Caco-2 (cell line): ENCODE measurements around the gene MISP. TPM values are rescaled to one million over a fixed set of nuclear protein-coding genes. Genes with fewer than 3 reads are reported as not detected.

ENCODE experiments used
- BruUV-seq: library from RNA; stranded (reverse); fragments of 400-500 nt; replicated peaks from 2 replicates; lab custom pipeline; 2021; lab: Mats Ljungman, UMichigan
- CTCF ChIA-PET: fragments of 300-600 bp; sonication (Branson Sonifier 250); formaldehyde crosslinking; loops from one replicate; lab custom pipeline; 2022; ENCODE audit warnings: antibody characterized with exemption; lab: Charles Lee
- POLR2A ChIA-PET: fragments of 300-600 bp; sonication (Branson Sonifier 250); formaldehyde crosslinking; loops from one replicate; lab custom pipeline; 2022; ENCODE audit warnings: antibody characterized with exemption; lab: Charles Lee
- DNase-seq, 2 experiments: peaks; one replicate each; pipeline versions ENCODE4 v3.0.0 to v3.0.0-alpha.2; 2020 to 2022
- H3K27me3 ChIP-seq: replicated peaks from 2 replicates; pipeline ENCODE4 v1.6.0; 2011; ENCODE audit warnings: low read length; ENCODE audit not compliant: control insufficient read depth, insufficient read depth
- H3K36me3 ChIP-seq: 2 replicates; pipeline ENCODE4 v1.5.1; 2011; ENCODE audit warnings: low read length; ENCODE audit not compliant: control insufficient read depth, insufficient read depth
- H3K4me1 ChIP-seq: fragments of 250-450 bp; sonication (Bioruptor Pico); 2 replicates; pipeline ENCODE4 v1.5.1; 2020; ENCODE audit warnings: mild to moderate bottlenecking
- H3K4me3 ChIP-seq: 2 replicates; pipeline ENCODE4 v1.5.1; 2011; ENCODE audit warnings: low read depth, mild to moderate bottlenecking, control low read depth, low read length
- H3K9me3 ChIP-seq: fragments of 250-450 bp; sonication (Bioruptor Pico); 2 replicates; pipeline ENCODE4 v1.5.1; 2020; ENCODE audit warnings: mild to moderate bottlenecking, moderate library complexity
- H3K27ac Mint-ChIP-seq: one replicate; pipeline ENCODE4 v1.8.0; 2022; ENCODE audit warnings: mixed read lengths; ENCODE audit not compliant: unreplicated experiment
- H3K27me3 Mint-ChIP-seq: one replicate; pipeline ENCODE4 v1.8.0; 2022; ENCODE audit warnings: mixed read lengths; ENCODE audit not compliant: insufficient read depth, unreplicated experiment
- H3K36me3 Mint-ChIP-seq: one replicate; pipeline ENCODE4 v1.8.0; 2022; ENCODE audit warnings: mild to moderate bottlenecking, mixed read lengths; ENCODE audit not compliant: insufficient read depth, unreplicated experiment
- H3K4me1 Mint-ChIP-seq: one replicate; pipeline ENCODE4 v1.8.0; 2022; ENCODE audit warnings: low read depth, mixed read lengths; ENCODE audit not compliant: unreplicated experiment
- H3K4me3 Mint-ChIP-seq: one replicate; pipeline ENCODE4 v1.8.0; 2022; ENCODE audit warnings: mild to moderate bottlenecking, moderate library complexity, mixed read lengths; ENCODE audit not compliant: unreplicated experiment
- H3K9me3 Mint-ChIP-seq: one replicate; pipeline ENCODE4 v1.8.0; 2022; ENCODE audit warnings: mixed read lengths; ENCODE audit not compliant: unreplicated experiment
- intact Hi-C: fragments of 100-400 bp; cut with micrococcal nuclease; formaldehyde crosslinking; loops from one replicate; pipeline ENCODE4 v1.10.0; 2022; ENCODE audit not compliant: unreplicated experiment
- total RNA-seq: library from RNA; stranded (reverse); gene quantifications from 2 replicates; pipeline ENCODE4 v1.2.3, GENCODE V29; 2022
- TF ChIP-seq, protein P1 (sequence below), 2 experiments: fragments of 200-600 bp in 1 of 2; IDR thresholded peaks; 1 replicate in 1 of 2; 2 replicates in 1 of 2; pipeline versions ENCODE4 v1.5.1 to v1.8.0; 2011 to 2022; ENCODE audit warnings: antibody characterized with exemption in 1 of 2, control low read depth in 1 of 2, inconsistent platforms in 1 of 2, low read depth in 1 of 2, low read length in 1 of 2, mild to moderate bottlenecking in 1 of 2, moderate library complexity in 1 of 2; ENCODE audit not compliant: insufficient read depth in 1 of 2, severe bottlenecking in 1 of 2, unreplicated experiment in 1 of 2

MISP gene
- total RNA-seq, 1 experiment from 2014 or later: 27.8 TPM

DNA sequence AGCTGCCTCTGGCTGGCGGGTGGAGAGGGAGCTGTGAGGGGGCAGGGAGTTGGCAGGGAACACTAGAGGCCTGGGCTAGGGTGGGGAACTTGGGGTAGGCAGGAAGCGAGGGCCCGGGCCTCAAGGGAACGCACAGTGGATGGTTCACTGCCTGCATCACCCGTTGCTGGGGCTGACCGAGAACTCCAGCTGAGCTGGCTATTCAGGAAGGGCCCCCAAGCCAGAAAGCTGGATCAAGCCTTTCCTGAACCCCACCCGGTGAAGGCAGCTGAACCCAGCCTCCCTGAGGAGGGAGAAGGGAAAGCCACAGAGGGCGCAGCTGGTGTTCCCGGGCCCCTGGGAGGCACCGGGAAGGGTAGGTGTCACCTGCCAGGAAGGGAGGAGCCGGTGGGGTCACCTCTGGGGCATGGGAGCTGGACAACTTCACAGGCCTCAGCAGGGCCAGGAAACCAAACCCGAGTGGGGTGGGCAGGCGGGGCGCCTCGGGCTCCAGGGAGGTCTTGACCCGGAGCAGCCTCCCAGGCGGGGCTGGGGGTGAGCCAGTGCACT lies 28.3 kb upstream of the MISP start:
- Histone ChIP-seq H3K27me3 (no peaks in the 10 kb centered on the region), H3K4me1 (no peaks in the 10 kb centered on the region), H3K36me3 (no peaks in the 10 kb centered on the region), H3K9me3 (no peaks in the 10 kb centered on the region), H3K4me3 (no peak overlapping the region)
- H3K9me3 Mint-ChIP-seq: no peaks in the 10 kb centered on the region
- peaks cover 13% of the 10 kb centered on the region for H3K36me3 Mint-ChIP-seq
- H3K4me3 Mint-ChIP-seq: no peak overlapping the region
- no peaks in the 10 kb centered on the region for H3K27me3 Mint-ChIP-seq
- intact Hi-C loops: no loop called here
- ChIA-PET CTCF (no interaction called here), POLR2A (no interaction called here)
- no peaks in the 10 kb centered on the region for H3K4me1 Mint-ChIP-seq
- H3K27ac Mint-ChIP-seq: no peak overlapping the region
- no TSS peak for BruUV-seq
- DNase-seq: no peak
- TF ChIP-seq, protein P1, sequence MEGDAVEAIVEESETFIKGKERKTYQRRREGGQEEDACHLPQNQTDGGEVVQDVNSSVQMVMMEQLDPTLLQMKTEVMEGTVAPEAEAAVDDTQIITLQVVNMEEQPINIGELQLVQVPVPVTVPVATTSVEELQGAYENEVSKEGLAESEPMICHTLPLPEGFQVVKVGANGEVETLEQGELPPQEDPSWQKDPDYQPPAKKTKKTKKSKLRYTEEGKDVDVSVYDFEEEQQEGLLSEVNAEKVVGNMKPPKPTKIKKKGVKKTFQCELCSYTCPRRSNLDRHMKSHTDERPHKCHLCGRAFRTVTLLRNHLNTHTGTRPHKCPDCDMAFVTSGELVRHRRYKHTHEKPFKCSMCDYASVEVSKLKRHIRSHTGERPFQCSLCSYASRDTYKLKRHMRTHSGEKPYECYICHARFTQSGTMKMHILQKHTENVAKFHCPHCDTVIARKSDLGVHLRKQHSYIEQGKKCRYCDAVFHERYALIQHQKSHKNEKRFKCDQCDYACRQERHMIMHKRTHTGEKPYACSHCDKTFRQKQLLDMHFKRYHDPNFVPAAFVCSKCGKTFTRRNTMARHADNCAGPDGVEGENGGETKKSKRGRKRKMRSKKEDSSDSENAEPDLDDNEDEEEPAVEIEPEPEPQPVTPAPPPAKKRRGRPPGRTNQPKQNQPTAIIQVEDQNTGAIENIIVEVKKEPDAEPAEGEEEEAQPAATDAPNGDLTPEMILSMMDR (IDR thresholded peaks at IDR 0.05; ENCODE audit: insufficient read depth in 1 of 2, low read depth in 1 of 2, low read length in 1 of 2, severe bottlenecking in 1 of 2, unreplicated experiment in 1 of 2): no peak

DNA sequence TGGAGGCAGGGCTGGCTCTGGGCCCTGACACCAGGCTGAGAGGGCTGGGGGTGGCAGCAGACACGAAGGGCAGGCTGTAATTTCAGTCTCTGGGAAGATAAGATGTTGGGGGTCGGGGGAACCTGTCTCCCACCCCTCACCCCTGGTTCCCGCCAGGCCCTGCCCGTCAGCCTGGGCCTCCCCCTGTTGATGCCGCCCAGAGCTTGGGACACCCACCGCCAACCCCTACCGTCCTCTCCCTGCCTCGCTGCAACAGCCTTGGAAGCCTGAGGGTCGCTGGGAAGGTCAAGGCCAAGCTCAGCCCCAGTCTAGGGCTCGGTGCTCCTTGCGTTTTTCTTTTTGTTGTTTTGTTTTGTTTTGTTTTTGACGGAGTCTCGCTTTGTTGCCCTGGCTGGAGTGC lies 27.7 kb upstream of the MISP start:
- ChIA-PET CTCF (no interaction called here), POLR2A (no interaction called here)
- H3K4me3 ChIP-seq: no peak overlapping the region
- no peak overlapping the region for H3K4me3 Mint-ChIP-seq
- no peak overlapping the region for H3K27ac Mint-ChIP-seq
- DNase-seq: no peak
- intact Hi-C loops: no loop called here
- H3K36me3 Mint-ChIP-seq: peaks cover 13% of the 10 kb centered on the region
- BruUV-seq: no TSS peak
- no peaks in the 10 kb centered on the region for H3K36me3 ChIP-seq
- H3K4me1 Mint-ChIP-seq: no peaks in the 10 kb centered on the region
- TF ChIP-seq, protein P1 (IDR thresholded peaks at IDR 0.05; ENCODE audit: insufficient read depth in 1 of 2, low read depth in 1 of 2, low read length in 1 of 2, severe bottlenecking in 1 of 2, unreplicated experiment in 1 of 2): no peak
- no peaks in the 10 kb centered on the region for H3K9me3 ChIP-seq
- no peaks in the 10 kb centered on the region for H3K9me3 Mint-ChIP-seq
- no peaks in the 10 kb centered on the region for H3K27me3 ChIP-seq
- H3K4me1 ChIP-seq: no peaks in the 10 kb centered on the region
- H3K27me3 Mint-ChIP-seq: no peaks in the 10 kb centered on the region

DNA sequence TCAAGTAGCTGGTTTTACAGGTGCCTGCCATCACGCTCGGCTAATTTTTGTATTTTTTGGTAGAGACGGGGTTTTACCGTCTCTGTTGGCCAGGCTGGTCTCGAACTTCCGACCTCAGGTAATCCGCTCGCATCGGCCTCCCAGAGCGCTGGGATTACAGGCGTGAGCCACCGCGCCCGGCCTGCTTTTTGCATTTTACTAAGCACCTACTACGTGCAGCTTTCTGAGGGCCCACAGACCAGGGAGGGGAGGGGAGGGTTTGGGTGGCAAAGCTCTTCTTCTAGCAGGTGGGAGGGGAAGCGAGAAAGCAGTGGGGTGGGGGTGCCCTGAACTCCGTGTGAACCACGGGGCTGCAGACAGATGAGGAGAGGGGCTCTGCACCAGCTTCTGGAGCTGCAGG lies 27.2 kb upstream of the MISP start:
- no peaks in the 10 kb centered on the region for H3K9me3 ChIP-seq
- H3K9me3 Mint-ChIP-seq: no peaks in the 10 kb centered on the region
- no peaks in the 10 kb centered on the region for H3K4me1 ChIP-seq
- ChIA-PET CTCF (no interaction called here), POLR2A (no interaction called here)
- H3K4me3 Mint-ChIP-seq: no peak overlapping the region
- no TSS peak for BruUV-seq
- no peaks in the 10 kb centered on the region for H3K27me3 ChIP-seq
- no peaks in the 10 kb centered on the region for H3K4me1 Mint-ChIP-seq
- H3K27ac Mint-ChIP-seq: no peak overlapping the region
- intact Hi-C loops: no loop called here
- H3K36me3 ChIP-seq: no peaks in the 10 kb centered on the region
- no peaks in the 10 kb centered on the region for H3K27me3 Mint-ChIP-seq
- TF ChIP-seq, protein P1 (IDR thresholded peaks at IDR 0.05; ENCODE audit: insufficient read depth in 1 of 2, low read depth in 1 of 2, low read length in 1 of 2, severe bottlenecking in 1 of 2, unreplicated experiment in 1 of 2): no peak
- H3K36me3 Mint-ChIP-seq: peaks cover 8% of the 10 kb centered on the region
- DNase-seq: no peak
- H3K4me3 ChIP-seq: no peak overlapping the region
